Neural cell (in vitro differentiated cells): Measurements from ENCODE around the gene MIPOL1. TPM values are rescaled to one million over a fixed set of nuclear protein-coding genes. Genes with fewer than 3 reads are reported as not detected.

Experiments used
- H2AFZ ChIP-seq: fragments of 200-600, 300-800 bp; sonication (generic), shearing (Covaris generic); 2 replicates; pipeline ENCODE4 v1.6.0; 2014; ENCODE audit warnings: low read depth, mild to moderate bottlenecking, antibody characterized with exemption, low read length, moderate library complexity
- H3F3A ChIP-seq: fragments of 200-600 bp; shearing (Covaris generic); 2 replicates; pipeline ENCODE4 v1.6.1; 2016; ENCODE audit warnings: mild to moderate bottlenecking, moderate library complexity, mixed read lengths, antibody characterized with exemption, low read length; ENCODE audit not compliant: insufficient read depth, poor library complexity, severe bottlenecking
- H3K27ac ChIP-seq: fragments of 200-600, 300-800 bp; sonication (generic), shearing (Covaris generic); 2 replicates; pipeline ENCODE4 v1.5.1; 2014; ENCODE audit warnings: mild to moderate bottlenecking, low read length, moderate library complexity
- H3K27me3 ChIP-seq: fragments of 300-800, 200-600 bp; sonication (generic), shearing (Covaris generic); 2 replicates; pipeline ENCODE4 v1.6.0; 2014; ENCODE audit warnings: mild to moderate bottlenecking, low read depth, low read length, moderate library complexity; ENCODE audit not compliant: insufficient read depth
- H3K36me3 ChIP-seq: fragments of 300-800, 200-600 bp; sonication (generic), shearing (Covaris generic); 2 replicates; pipeline ENCODE4 v1.5.1; 2014; ENCODE audit warnings: mild to moderate bottlenecking, antibody characterized with exemption, low read length, moderate library complexity; ENCODE audit not compliant: insufficient read depth
- H3K4me2 ChIP-seq: fragments of 300-800, 200-600 bp; sonication (generic), shearing (Covaris generic); 2 replicates; pipeline ENCODE4 v1.6.0; 2014; ENCODE audit warnings: mild to moderate bottlenecking, low read length
- H3K4me3 ChIP-seq: fragments of 300-800, 200-600 bp; sonication (generic), shearing (Covaris generic); 2 replicates; pipeline ENCODE4 v1.5.1; 2014; ENCODE audit warnings: mild to moderate bottlenecking, low read length, moderate library complexity
- H3K79me2 ChIP-seq: fragments of 200-600 bp; shearing (Covaris generic); replicated peaks from 2 replicates; pipeline ENCODE4 v1.6.0; 2014; ENCODE audit warnings: mild to moderate bottlenecking, low read length, moderate library complexity; ENCODE audit not compliant: insufficient read depth
- H3K9ac ChIP-seq: fragments of 300-800, 200-600 bp; sonication (generic), shearing (Covaris generic); 2 replicates; pipeline ENCODE4 v1.6.1; 2016; ENCODE audit warnings: mild to moderate bottlenecking, low read length, mixed read lengths
- H3K9me2 ChIP-seq: fragments of 200-600 bp; shearing (Covaris generic); 2 replicates; pipeline ENCODE4 v1.6.1; 2016; ENCODE audit warnings: mild to moderate bottlenecking, low read length, mixed read lengths; ENCODE audit not compliant: insufficient read depth
- H3K9me3 ChIP-seq: fragments of 200-600, 300-800 bp; sonication (generic), shearing (Covaris generic); 2 replicates; pipeline ENCODE4 v1.6.1; 2016; ENCODE audit warnings: mild to moderate bottlenecking, mixed run types, low read length, moderate library complexity, mixed read lengths
- H4K20me1 ChIP-seq: fragments of 200-600 bp; shearing (Covaris generic); 2 replicates; pipeline ENCODE4 v1.6.1; 2016; ENCODE audit warnings: mild to moderate bottlenecking, mixed run types; ENCODE audit not compliant: insufficient read depth
- EP300 ChIP-seq: fragments of 450-650 bp; conservative IDR thresholded peaks from 2 replicates; pipeline ENCODE4 v1.6.1; 2014; ENCODE audit warnings: antibody characterized with exemption, mild to moderate bottlenecking, moderate library complexity; ENCODE audit not compliant: poor library complexity, severe bottlenecking
- EZH2 ChIP-seq: fragments of 200-600, 300-800 bp; shearing (Covaris generic), sonication (generic); IDR thresholded peaks from 2 replicates; pipeline ENCODE4 v1.6.1; 2014; ENCODE audit warnings: antibody characterized with exemption, low read length, borderline replicate concordance, mild to moderate bottlenecking; ENCODE audit not compliant: insufficient read depth, poor library complexity, severe bottlenecking
- MXI1 ChIP-seq: fragments of 450-650 bp; conservative IDR thresholded peaks from 2 replicates; pipeline ENCODE4 v1.6.1; 2014; ENCODE audit warnings: antibody characterized with exemption, mild to moderate bottlenecking; ENCODE audit not compliant: poor library complexity, severe bottlenecking
- POLR2AphosphoS5 ChIP-seq: IDR thresholded peaks from 2 replicates; pipeline ENCODE4 v1.6.1; 2012
- RAD21 ChIP-seq: fragments of 450-650 bp; conservative IDR thresholded peaks from 2 replicates; pipeline ENCODE4 v1.6.1; 2014; ENCODE audit warnings: antibody characterized with exemption, mild to moderate bottlenecking, moderate library complexity
- SMC3 ChIP-seq: fragments of 450-650 bp; conservative IDR thresholded peaks from 2 replicates; pipeline ENCODE4 v1.6.1; 2014; ENCODE audit warnings: antibody characterized with exemption, mild to moderate bottlenecking, moderate library complexity; ENCODE audit not compliant: poor library complexity
- TAF1 ChIP-seq: IDR thresholded peaks from 2 replicates; pipeline ENCODE4 v1.6.1; 2012; ENCODE audit warnings: low read depth
- polyA plus RNA-seq: library from polyadenylated mRNA; depleted of rRNA; stranded (reverse); fragments of >200 nt; gene quantifications from 2 replicates; pipeline ENCODE4 v1.2.3, GENCODE V29; 2014
- TF ChIP-seq, protein P1 (sequence below): fragments of 450-650 bp; IDR thresholded peaks from 2 replicates; pipeline ENCODE4 v1.5.1; 2014; ENCODE audit warnings: antibody characterized with exemption, mild to moderate bottlenecking, moderate library complexity; ENCODE audit not compliant: poor library complexity, severe bottlenecking
- TF ChIP-seq, protein P2 (sequence below): IDR thresholded peaks from 2 replicates; pipeline ENCODE4 v1.6.1; 2012; ENCODE audit warnings: borderline replicate concordance

The MIPOL1 gene
- polyA plus RNA-seq, 1 donor from 2014 or later = 1.3 TPM

DNA sequence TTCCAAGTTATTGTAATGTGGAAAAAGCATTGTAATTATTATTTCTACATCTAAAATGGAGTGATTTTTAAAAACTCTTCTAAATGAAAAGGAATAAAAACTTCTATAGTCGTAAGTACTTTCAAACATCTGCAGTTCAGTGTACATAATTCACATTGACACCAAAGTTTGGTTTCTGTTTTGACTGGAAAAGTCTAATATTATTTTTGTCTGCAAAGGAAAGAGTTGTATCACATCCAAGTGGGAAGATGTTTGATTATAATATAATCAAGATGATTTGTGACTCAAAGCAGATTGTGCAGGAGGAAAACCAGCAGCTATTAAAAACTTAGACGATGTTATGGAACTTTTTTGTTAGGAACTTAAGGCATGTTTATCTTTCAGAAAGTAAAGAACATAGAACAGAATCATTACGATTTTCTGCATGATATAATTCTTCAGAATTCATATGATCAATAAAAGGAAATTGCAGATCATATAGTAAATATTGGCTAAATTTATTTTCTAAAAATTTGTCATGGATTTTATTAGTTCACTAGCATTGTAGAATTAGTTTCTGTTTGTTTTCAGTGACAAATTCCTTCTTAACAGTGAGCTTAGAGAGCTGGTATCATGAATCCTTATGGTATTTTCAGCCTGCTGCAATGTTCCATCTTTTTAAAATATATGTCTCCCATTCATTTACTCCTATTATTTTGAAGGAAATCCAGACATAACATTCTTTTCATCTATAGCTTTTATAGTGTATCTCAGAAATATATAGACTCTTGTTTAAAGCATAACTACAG is 145.8 kb downstream of the MIPOL1 start:
- no peaks in the 10 kb centered on the region for H4K20me1 ChIP-seq
- no peaks in the 10 kb centered on the region for H3K36me3 ChIP-seq
- H3K79me2 ChIP-seq = no peaks in the 10 kb centered on the region
- no peaks in the 10 kb centered on the region for H3F3A ChIP-seq
- no peak overlapping the region for H3K27ac ChIP-seq
- no peak overlapping the region for H3K4me3 ChIP-seq
- no peak for TF ChIP-seq RAD21
- no peak for TF ChIP-seq POLR2AphosphoS5
- TF ChIP-seq, protein P1, sequence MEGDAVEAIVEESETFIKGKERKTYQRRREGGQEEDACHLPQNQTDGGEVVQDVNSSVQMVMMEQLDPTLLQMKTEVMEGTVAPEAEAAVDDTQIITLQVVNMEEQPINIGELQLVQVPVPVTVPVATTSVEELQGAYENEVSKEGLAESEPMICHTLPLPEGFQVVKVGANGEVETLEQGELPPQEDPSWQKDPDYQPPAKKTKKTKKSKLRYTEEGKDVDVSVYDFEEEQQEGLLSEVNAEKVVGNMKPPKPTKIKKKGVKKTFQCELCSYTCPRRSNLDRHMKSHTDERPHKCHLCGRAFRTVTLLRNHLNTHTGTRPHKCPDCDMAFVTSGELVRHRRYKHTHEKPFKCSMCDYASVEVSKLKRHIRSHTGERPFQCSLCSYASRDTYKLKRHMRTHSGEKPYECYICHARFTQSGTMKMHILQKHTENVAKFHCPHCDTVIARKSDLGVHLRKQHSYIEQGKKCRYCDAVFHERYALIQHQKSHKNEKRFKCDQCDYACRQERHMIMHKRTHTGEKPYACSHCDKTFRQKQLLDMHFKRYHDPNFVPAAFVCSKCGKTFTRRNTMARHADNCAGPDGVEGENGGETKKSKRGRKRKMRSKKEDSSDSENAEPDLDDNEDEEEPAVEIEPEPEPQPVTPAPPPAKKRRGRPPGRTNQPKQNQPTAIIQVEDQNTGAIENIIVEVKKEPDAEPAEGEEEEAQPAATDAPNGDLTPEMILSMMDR = no peak
- no peak for TF ChIP-seq SMC3
- TF ChIP-seq EP300 = no peak
- TF ChIP-seq TAF1 = no peak
- no peak for TF ChIP-seq EZH2
- TF ChIP-seq, protein P2, sequence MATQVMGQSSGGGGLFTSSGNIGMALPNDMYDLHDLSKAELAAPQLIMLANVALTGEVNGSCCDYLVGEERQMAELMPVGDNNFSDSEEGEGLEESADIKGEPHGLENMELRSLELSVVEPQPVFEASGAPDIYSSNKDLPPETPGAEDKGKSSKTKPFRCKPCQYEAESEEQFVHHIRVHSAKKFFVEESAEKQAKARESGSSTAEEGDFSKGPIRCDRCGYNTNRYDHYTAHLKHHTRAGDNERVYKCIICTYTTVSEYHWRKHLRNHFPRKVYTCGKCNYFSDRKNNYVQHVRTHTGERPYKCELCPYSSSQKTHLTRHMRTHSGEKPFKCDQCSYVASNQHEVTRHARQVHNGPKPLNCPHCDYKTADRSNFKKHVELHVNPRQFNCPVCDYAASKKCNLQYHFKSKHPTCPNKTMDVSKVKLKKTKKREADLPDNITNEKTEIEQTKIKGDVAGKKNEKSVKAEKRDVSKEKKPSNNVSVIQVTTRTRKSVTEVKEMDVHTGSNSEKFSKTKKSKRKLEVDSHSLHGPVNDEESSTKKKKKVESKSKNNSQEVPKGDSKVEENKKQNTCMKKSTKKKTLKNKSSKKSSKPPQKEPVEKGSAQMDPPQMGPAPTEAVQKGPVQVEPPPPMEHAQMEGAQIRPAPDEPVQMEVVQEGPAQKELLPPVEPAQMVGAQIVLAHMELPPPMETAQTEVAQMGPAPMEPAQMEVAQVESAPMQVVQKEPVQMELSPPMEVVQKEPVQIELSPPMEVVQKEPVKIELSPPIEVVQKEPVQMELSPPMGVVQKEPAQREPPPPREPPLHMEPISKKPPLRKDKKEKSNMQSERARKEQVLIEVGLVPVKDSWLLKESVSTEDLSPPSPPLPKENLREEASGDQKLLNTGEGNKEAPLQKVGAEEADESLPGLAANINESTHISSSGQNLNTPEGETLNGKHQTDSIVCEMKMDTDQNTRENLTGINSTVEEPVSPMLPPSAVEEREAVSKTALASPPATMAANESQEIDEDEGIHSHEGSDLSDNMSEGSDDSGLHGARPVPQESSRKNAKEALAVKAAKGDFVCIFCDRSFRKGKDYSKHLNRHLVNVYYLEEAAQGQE = no peak
- TF ChIP-seq MXI1 = no peak
- no peaks in the 10 kb centered on the region for H3K9me2 ChIP-seq
- H3K4me2 ChIP-seq = no peak overlapping the region
- H3K9me3 ChIP-seq = no peaks in the 10 kb centered on the region
- H2AFZ ChIP-seq = no peak overlapping the region
- H3K27me3 ChIP-seq = no peaks in the 10 kb centered on the region
- H3K9ac ChIP-seq = no peak overlapping the region

DNA sequence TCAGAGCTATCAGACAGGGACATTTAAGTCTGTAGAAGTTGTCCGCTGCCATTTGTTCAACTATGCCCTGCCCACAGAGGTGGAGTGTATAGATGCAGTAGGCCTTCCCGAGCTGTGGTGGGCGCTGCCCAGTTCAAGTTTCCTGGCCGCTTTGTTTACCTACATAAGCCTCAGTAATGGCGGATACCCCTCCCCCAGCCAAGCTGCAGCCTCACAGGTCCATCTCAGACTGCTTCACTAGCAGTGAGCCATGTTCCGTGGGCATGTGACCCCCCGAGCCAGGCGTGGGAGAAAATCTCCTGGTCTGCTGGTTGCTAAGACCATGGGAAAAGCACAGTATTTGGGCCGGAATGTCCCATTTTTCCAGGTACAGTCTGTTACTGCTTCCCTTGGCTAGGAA is 165.9 kb downstream of the MIPOL1 start:
- Histone ChIP-seq H4K20me1 (no peaks in the 10 kb centered on the region), H3K27me3 (no peaks in the 10 kb centered on the region), H3K4me2 (no peak overlapping the region), H3K36me3 (no peaks in the 10 kb centered on the region), H3K4me3 (no peak overlapping the region), H2AFZ (no peak overlapping the region), H3K9me3 (peaks cover 4% of the 10 kb centered on the region), H3K9me2 (no peaks in the 10 kb centered on the region), H3K79me2 (no peaks in the 10 kb centered on the region), H3K27ac (no peak overlapping the region), H3K9ac (no peak overlapping the region), H3F3A (no peaks in the 10 kb centered on the region)
- TF ChIP-seq TAF1 (no peak), RAD21 (no peak), SMC3 (no peak), MXI1 (no peak)
- TF ChIP-seq, protein P1 = no peak
- TF ChIP-seq, protein P2 = no peak
